T-helper 2 cell (primary cell): ENCODE results near the gene PVALB.
A peak's percentile ranks its signal among the peaks of the same experiment; 100 is the strongest.

Experiments
- DNase-seq, 5 experiments: peaks; one replicate each; pipeline versions ENCODE4 v3.0.0 to v3.0.0-alpha.2; 2012 to 2022

Gene PVALB

DNA sequence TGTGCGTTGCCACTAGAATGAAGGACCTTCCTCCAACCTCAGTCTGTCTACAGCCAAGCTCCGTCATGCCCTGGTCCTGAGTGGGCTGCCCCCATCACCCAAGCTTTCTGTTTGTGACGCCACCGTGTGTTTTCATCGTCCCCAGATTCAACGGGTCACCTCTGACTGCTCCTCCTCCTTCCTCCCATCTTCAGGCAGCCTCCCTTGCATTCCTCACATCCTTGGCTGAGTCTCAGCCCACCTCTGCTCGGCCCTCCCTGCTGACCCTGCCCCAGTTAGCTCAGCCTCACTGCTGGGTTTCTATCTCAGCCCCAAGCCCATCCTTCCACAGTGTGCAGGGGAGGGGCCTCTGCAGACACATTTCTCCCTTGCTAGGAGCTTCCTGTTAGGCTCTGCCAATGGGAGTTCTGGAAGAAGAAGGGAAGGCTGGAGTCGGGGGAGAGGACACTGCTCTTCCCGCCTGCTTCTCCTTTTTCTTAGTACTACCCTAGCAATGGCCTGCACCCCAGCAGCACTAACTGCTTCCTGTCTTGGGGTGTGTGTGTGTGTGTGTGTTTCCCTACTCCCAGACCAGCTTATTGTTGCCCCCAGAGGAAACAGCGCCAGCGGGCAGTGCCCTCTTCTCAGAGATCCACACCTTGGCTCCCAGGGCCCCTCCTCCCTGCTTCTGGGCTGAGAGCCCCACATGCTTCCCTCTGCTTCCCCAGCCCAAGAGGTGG is 46.2 kb downstream of the PVALB start:
- DNase-seq = no peak

DNA sequence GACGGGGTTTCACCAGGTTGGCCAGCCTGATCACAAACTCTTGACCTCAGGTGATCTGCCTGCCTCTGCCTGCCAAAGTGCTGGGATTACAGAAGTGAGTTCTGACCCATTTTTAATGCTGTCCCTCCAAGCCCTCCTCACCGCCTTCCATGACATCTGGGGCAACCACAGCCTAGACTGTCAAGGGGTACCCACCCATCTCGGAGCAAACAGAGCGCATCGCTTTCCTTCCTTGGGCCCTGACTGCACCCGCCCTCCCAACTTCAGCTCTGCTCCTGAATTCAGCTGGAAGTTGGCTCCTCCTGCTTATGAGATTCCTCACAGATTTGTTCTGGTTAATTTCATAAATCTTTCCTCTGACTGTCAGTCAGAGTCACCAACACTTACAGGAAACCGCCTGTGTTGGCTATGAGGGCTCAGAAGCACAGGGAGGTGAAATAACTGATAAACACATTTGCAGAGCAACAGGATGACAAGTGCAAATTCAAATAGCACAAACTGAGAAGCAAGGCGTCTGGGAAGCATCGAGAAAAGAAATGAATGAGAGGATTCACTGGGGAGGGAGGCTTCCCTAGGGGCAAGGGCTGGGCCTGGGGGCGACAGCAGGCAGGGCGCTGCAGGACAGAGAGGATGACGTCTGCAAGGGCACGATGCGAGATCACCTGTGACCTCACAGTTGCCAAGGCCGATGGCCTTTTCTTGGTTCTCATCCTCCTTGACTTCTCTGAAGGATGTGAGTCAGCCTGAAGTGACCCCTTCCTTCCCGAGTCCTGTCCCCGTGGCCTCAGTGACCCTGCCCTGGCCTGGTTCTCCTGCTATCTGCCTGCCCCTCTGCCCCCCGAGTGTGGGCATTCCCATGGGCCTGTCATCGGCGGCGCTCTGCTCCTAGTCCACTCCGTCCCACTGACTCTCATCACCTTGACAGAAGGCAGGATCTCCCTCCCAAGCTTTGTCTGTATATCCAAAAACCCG is 47.0 kb downstream of the PVALB start:
- DNase-seq = no peak

DNA sequence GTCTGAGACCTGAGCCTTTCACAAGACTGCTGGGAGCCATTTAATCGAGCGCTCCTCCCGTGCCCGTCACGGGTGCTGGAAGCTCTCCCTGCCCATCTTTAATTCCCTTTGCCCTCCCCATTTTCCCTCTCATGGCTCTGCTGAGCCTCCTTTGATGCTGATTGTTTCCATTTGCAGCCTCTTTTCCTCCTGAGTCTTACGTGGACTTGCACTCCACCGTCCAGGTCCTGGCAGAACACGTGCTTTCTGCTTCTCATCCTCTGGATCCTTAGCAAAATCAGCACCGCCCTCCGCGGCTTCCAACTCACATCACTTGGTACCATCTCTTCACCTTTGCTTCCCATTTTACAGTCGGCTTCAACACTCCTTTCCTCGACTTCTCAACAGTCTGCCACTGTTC is 48.2 kb downstream of the PVALB start:
- DNase-seq = no peak

- DNase-seq = no peak
Observed at GRCh38 chr22:36768141-36768540, 48.7 kb downstream of the PVALB start.

GRCh38 chr22:36767035-36767775 is 49.6 kb downstream of the PVALB start:
- no peak for DNase-seq

DNA sequence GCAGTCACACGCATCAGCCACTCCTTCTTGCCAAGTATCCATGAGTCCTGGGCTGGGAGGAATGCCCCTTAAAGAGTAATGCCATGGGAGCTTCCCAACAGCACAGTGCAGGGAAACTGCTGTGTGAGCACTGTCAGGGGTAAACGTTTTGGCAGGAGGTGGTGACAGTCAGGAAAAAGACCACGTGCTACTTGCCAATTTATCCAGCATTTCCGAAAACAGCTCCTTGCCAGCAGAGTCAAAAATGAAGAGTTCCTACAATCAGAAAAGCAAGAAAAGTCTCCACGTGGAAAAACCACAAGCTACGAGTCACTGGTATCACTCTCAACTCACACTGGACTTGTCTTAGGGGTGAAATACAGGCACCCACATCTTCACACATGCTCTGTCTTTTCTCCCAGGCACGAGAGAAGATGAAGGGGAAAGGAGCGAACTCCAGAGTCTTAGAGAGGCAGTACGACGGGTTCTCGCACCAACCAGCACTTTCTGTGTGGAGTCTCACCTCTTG is 50.8 kb downstream of the PVALB start:
- no peak for DNase-seq

- DNase-seq = no peak
Observed at GRCh38 chr22:36765131-36765942, 51.5 kb downstream of the PVALB start.

GRCh38 chr22:36764641-36765040 is 52.2 kb downstream of the PVALB start:
- DNase-seq = no peak

GRCh38 chr22:36764060-36764459 is 52.8 kb downstream of the PVALB start:
- DNase-seq = no peak

DNA sequence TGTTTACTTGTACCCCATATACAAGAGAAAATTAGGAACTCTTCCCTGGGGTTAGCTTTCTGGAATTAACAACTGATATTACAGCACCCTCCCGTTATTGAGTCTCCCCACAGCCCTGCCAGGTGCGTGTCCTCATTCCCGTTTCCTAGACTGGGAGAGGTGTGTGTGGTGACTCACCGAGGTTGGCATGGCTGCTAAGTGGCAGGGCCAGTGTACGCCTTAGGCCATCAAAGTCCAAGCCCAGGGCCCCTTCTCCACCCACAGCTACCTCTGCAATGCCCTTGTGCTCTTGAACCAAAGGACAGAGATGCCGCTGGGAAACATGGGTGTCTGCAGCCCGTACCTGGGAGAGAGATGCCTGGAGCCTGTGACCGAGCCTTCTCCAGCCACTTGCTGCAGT is 53.3 kb downstream of the PVALB start:
- no peak for DNase-seq

DNA sequence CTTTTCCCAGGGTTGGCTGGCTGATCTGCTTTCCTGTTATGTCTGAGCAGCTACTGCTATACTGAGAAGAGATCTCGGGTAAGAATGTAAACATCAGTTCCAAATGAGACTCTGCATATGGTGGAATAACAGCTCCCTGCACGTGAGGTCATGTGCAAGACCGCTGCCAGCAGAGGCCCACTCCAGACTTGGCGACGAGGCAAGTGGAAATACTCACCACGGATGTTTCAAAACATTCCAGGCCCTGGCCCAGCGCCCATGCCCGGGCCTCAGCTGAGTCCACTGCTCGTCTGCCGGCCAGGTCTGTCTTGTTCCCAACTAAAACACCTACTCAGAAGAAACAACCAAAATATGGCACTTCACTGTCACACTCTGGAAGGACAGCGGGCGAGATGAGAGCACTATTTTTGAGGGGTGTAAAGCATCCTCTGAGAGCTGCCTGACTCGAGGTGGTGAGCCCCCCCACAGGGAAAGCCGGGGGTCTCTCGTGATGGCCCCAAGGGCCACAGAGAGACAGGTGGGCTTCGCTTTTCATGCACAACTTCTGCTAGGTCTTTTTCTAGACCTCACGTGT is 54.1 kb downstream of the PVALB start:
- no peak for DNase-seq

- DNase-seq = no peak
Observed at GRCh38 chr22:36761553-36762240, 55.1 kb downstream of the PVALB start.

GRCh38 chr22:36760786-36761185 is 56.0 kb downstream of the PVALB start:
- no peak for DNase-seq

DNA sequence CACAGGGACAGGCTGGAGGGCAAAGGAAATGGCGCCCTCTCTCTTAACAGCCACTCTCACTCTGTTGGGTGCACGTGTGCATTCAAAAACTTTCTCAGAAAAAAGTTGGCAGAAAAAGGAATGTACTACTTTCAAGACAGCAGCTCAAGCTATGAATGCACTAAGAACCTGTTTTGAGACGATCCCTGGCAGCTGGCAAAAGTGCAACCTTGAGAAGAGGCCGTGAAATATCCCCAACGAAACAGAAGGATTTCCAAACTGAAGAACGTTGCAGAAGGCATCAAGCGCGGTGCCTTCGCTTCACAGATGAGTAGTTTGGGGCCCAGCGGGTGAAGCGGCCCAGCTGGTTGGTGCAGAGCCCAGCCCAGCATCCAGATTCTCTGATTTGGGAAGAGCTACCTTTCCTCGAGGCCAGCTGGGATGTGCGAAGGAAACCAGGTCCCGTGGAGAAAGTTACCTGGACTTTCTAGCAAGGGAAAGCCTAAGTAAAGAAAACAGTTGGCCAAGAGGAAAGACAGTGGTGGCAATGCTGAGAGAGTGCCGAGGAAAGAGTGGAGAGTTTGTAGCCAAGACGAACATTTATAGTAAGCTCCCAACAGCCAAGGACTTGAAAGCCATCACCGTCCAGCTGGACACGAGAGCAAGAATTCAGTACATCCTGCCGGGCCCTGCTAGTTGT is 57.2 kb downstream of the PVALB start:
- no peak for DNase-seq

DNA sequence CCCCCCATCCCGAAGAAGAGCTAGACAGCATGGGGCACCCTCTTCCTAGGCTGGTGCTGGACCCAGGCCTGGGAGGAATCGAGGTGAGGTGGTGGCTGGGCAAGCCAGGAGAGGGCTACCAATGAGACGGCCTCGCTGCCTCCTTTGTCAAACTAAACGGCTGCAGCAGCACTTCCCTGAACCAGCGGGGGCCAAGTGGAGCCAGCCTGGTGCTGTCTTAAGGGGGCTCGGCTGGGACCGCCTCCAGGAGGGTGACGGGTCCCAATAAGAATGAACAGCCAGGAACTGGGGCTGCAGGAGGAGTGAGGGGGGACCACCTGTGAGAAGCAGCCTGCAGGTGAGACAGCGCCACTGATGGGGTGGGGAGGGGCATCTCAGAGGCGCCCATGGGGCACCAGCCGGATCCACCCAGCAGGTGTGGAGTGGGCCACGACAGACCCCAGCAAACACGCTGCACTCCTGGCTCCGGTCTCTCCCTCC is 58.0 kb downstream of the PVALB start:
- DNase-seq = no peak

DNA sequence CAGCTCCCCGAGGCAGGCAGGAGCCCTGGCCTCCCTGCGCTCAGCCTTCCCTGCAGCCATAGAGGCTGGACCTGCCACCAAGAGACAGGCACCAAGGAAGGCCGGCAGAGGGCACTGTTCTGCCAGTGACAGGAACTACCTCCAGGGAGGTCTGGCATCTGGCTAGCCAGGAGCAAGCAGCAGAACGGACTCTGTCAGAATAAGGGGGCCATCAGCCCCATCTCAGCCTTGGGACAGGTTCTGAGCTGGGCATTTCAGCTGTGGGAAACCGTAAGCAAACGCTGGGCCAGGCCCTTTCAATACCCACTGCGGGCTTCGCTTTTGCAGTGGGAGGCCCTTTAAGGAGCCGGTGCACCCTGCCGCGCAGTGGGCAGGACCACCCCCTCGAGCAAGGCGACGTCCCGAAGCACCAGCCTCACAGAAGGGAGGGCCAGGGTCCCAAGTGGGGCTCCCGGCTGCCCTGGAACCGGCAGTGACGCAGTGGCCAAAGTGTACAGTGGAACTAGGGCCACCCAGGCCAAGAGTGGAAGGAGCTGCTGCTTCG is 59.1 kb downstream of the PVALB start:
- peak; percentile 25 to 70 (median 59) for DNase-seq

- DNase-seq = no peak
Observed at GRCh38 chr22:36756746-36757655, 59.8 kb downstream of the PVALB start.

GRCh38 chr22:36756031-36756430 is 60.8 kb downstream of the PVALB start:
- no peak for DNase-seq

GRCh38 chr22:36755316-36755715 is 61.5 kb downstream of the PVALB start:
- no peak for DNase-seq
